GM23248 (cell line): Measurements from ENCODE around the gene SSX4B.

ENCODE experiments used
- EZH2 ChIP-seq: fragments of 200-600 bp; sonication (generic); IDR thresholded peaks from 2 replicates; pipeline ENCODE4 v1.6.1; 2018; ENCODE audit warnings: antibody characterized with exemption, mild to moderate bottlenecking; ENCODE audit not compliant: insufficient read depth, poor library complexity, severe bottlenecking
- EZH2phosphoT487 ChIP-seq: fragments of 200-600 bp; sonication (generic); IDR thresholded peaks from 2 replicates; pipeline ENCODE4 v1.6.1; 2018; ENCODE audit warnings: antibody characterized with exemption, moderate library complexity, mild to moderate bottlenecking, low read depth; ENCODE audit not compliant: insufficient read depth

DNA sequence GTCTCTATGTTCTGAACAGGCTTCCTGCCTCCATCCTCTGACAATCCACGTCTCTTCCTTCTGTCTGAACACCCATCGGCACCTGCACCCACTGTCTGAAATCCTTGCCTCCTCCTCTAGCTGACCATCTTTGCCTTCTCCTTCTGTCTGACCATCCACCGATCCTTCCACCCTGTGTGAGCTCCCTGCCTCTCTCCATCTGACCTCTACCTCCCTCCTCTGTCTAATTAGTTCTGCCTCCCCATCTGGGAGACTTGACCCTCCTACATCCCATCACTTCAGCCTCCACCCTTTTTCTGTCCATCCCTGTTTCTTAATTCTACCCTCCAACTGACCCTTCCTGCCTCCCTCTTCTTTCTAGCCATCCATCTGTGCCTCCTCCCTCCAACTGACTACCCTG lies 48.3 kb upstream of the SSX4B start:
- TF ChIP-seq EZH2phosphoT487 (no peak), EZH2 (no peak)
